Measurements from ENCODE around the gene TPGS2.
"Not testable (repeated sequence)": the region's sequence is repeated elsewhere in the genome, so short reads cannot be mapped to it uniquely, and the experiment has no call there.

TPGS2 gene, protein sequence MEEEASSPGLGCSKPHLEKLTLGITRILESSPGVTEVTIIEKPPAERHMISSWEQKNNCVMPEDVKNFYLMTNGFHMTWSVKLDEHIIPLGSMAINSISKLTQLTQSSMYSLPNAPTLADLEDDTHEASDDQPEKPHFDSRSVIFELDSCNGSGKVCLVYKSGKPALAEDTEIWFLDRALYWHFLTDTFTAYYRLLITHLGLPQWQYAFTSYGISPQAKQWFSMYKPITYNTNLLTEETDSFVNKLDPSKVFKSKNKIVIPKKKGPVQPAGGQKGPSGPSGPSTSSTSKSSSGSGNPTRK

DNA sequence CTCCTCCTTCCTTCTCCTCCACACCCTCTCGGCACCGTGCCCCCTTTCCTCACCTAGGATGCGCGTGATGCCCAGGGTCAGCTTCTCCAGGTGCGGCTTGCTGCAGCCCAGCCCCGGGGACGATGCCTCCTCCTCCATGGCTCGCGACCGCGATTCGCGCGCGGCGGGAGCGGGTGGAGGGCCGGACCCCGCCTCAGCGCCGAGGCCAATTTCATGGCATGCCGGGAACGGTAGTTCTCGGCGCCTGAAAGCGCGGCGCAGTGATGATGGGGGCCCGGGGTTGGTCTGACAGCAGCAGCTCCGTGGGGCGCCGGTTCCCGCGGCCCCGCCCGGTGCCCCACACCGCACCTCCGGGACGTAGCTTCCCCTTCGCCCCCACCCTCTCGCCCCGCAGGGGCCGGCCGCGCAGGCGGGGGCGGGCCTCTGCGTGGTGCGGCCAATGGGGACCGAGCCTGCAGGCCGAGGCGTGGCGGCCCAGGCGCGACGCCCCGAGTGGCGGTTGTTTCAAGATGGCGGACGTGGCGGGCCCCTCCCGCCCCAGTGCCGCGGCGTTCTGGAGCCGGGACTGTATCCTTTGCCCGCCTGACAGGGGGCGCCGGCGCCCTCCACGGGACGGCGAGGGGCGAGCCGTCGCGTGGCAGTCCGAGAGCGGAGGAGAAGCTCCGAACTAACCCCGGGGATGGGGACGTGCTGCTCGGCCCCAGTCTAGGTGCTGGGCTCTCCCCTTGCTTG is at the start of gene TPGS2, which contains the start of gene KIAA1328:
TSS of gene TPGS2 (minus strand) at position 373 of the 732 bp plus-strand sequence. CDS start at position 138, 235 bp downstream.
TSS of gene KIAA1328 (plus strand) at position 498 of the 732 bp plus-strand sequence. CDS start at position 510, 12 bp downstream.
- DNase-seq = peak; percentile 92

DNA sequence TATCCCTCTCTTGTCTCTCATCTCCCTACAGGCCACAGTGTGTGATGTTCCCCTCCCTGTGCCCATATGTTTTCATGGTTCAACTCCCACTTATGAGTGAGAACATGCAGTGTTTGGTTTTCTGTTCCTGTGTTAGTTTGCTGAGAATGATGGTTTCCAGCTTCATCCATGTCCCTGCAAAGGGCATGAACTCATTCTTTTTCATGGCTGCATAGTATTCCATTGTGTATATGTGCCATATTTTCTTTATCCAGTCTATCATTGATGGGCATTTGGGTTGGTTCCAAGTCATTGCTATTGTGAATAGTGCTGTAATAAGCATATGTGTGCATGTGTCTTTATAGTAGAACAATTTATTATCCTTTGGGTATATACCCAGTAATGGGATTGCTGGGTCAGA is 45.0 kb upstream of the TPGS2 start:
- DNase-seq = not testable (repeated sequence)

DNA sequence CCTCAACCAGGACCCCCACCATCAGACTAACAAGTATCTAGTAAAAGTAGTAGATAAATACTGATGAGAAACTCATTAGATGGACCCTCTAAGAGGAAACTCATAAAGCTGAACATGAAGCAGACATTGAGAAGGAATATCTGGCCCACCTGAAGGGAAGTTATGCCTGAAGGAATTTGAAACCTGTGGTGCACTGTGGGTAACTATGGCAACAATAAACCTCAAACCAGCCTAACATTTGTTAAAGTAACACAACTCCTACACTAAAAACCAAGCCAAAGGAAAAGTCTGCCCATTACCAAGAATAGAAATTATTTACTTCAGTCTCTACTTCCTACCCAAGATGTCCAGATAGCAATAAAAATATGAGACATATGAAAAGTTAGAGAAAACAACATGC is 43.5 kb upstream of the TPGS2 start:
- no peak for DNase-seq

DNA sequence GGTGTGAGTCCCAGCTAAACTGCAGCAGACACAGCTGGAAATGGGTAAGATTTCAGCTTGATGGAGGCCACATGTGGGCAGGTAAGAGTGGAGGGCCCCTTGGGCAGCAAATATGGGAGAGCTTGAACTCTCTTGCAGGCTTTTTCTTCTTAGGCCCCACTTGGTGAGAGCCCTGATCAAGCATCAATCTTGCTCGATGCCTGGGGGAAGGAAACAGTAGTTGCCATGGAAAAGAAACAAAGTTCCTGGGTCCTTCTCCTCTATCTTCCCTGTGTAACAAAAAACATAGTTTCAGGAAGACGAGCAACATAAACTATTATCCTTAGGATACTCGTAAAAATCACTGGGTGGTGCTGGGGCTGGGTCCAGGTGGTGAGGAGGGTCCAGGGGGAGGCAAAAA is 43.0 kb upstream of the TPGS2 start:
- no peak for DNase-seq

DNA sequence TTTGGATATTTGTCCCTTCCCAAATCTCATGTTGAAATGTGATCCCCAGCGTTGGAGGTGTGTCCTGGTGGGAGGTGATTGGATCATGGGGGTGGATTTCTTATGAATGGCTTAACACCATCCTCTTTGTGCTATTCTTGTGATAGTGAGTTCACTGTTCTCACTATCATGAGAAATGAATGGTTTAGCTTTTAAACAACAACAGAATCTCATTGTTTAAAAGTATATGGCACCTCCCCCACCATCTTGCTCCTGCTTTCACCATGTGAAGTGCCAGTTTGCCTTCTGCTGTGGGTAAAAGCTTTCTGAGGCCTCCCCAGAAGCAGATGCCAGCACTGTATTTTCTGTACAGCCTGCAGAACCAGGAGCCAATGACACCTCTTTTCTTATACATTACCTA is 38.3 kb upstream of the TPGS2 start:
- no peak for DNase-seq

DNA sequence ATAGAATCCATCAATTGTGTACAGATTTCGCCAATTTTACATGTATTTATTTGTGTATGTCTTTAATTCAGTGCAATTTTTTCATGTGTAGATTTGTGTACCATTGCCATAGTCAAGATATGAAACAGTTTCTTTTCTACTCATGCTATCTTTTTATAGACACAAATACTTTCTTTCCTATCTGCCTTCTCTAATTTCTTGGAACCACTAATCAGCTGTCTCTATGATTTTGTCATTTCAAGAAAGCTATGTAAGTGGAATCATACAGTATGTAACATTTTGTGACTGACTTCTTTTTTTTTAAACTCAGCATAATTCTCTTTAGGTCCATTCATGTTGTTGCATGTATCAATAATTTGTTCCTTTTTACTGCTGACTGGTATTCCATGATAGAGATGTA is 33.4 kb upstream of the TPGS2 start:
- no peak for DNase-seq

DNA sequence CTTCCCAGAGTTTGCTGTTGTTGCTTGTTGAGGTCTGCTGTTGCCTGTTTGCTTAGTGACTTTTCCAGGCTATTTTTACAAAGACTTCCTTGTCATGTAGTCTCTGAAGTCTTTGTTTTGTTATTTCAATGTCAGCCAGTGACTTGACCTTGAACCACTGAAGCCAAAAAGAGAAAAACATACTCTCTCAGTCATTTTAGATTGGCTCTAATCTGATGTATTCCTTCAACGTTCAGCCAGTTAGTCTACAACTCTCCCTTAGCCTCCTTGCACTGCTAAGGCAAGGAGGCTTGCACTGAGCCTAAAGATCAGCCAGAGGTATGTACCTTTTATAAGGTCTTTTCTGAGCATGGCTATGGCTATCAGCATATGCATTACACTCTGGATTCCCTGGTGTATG is 28.0 kb upstream of the TPGS2 start:
- DNase-seq = no peak

DNA sequence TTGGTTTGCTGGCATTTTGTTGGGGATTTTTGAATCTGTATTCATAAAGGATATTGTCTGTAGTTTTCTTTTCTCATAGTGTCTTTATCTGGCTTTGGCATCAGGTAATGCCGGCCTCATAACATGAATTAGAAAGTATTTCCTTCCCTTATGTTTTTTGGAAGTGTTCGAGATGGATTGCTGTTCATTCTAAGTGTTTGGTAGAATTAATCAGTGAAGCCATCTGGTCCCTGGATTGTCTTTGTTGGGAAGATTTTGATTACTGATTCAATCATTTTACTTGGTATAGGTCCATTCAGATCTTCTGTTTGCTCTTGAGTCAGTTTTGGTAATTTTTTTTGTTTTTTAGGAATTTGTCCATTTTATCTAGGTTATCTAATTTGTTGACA is 22.4 kb upstream of the TPGS2 start:
- no peak for DNase-seq

DNA sequence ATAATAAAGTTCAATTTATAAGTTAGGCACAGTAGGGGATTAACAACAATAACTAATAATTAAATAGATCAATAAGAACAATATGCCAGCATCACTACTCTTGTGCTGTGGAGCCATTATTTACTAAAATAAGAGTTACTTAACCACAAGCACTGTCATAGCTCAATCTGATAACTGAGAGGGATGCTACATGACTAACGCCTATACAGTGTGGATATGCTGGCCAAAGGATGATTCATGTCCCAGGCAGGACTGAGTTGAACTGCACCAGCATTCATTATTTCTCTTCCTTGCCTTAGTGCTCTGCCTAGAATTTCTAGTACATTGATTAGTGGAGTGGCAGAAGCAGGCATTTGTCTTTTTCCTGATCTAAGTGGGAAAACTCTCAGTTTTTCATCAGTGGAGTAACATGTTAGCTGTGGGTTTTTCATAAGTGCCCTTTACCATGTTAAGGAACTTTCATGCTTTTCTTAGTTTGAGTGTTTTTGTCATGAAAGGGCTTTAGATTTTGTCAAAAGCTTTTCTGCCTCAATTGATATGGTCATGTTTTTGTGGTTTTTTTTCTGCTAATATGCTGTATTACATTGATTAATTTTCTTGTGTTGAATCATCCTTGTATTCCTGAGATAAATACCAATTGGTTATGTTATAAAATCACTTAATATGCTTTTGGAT is 21.9 kb upstream of the TPGS2 start:
- no peak for DNase-seq

DNA sequence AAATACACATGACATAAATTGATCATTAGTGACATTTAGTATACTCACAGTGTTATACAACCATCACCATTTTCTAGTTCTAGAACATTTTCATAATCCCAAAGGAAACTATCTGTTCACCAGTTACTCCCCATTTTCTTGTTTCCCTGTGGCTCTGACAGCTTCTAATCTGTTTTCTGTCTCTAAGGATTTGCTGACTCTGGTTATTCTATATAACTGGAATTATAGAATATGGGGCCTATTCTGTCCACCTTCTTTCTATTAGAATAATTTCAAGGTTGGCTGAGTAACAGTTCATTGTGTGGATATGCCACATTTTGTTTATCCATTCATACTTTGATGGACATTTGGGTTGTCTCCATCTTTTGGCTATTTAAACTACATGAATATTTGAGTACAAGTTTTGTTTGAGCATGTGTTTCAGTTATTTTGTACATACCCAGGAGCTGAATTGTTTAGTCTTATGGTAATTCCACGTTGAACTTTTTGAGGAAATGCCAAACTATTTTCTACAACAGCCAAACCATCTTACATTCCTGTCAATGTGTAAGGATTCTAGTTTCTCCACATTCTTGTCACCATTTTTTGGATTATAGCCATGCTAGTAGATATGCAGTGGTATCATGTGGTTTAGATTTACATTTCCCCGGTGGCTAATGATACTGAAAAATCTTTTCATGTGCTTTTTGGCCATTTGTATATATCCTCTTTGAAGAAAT is 20.6 kb upstream of the TPGS2 start:
- no peak for DNase-seq

DNA sequence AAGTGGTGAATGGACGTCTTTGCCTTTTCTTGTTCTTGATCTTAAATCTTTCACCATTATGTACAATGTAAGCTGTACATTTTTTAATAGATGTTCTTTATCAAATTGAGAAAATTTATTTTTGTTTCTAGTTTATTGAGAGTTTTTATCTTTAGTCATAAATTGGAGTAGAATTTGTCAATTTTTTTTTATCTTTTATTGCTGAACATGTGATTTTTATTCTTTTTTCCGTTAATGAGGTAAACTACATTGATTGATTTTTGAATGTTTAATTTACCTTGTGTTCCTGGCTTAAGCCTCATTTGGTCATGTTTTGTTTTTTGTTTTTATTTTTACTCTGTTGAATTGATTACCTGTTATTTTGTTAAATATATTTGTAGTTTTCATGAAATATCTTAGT is 19.8 kb upstream of the TPGS2 start:
- no peak for DNase-seq

DNA sequence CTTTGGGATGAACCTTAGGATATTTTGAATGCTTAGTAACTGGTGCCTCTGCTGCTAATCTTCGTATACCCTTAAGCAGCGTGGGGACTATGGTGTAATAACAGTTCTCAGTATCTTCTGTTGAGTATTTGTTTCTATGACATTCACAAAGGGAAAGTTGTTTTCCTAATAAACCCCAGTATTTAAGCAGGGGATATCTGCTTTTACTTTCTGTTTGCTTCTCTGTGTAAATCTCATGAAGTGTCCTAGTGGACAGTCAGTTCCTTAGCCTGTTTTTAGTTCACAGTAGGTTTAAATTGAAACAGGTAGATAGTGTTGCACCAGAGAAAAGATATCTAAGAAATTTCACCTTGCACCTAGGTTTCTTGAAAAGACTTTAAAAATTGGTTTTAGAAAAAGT is 15.0 kb upstream of the TPGS2 start:
- DNase-seq = no peak

DNA sequence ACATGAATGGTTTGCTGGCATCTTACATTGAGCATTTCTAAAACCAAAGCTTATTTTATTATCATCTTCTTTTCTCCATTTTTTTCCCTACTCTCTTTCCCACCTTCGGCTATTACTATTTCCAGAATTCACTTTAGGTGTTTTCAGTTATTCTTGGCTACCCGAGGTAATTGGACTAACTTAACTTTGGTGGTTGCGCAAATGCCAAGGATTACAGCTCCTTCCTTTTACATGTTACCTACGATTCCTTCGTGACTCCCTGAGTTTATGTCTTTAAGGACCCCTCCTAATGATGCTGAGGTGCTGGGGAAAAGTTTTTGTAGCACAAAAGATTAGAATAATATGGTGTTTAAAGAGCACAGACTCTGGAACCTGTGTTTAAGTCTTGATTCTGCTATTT is 14.4 kb upstream of the TPGS2 start:
- no peak for DNase-seq

DNA sequence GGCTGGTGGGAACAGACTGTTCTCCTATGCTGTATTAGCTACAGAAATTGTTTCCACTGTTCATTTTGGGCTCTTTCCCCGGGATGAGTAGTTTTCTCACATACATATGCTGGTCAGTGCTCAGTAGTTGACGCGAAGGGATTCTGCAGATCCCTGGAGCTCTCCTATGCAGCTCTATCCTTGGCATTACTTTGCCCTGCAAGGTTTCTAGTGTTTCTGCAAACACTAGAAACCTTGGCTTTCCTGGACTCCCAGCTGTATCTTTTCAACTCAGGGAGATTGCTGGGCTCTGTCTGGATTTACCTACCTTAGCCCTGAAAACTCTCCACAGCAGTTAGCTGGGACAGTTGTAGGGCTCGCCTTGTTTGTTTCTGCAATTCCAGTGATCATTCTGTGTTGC is 11.0 kb upstream of the TPGS2 start:
- DNase-seq = no peak

DNA sequence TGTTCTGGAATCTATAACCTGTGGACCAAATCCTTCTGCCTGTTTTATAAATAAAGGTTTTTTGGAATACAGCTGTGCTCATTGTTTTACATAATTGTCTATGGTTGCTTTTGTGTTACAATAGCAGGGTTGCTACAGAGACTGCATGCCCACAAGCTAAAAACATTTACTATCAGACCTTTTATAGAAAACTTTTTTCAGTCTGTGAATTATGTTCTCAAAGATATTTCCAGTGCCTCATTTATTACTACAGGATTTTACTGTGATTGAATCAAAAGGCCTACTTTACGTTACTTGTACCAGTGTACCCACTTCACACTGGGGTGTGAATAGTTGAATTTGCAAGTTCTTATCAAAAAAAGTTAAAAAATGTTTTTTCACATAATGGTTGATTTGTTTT is 7.1 kb upstream of the TPGS2 start:
- DNase-seq = no peak

DNA sequence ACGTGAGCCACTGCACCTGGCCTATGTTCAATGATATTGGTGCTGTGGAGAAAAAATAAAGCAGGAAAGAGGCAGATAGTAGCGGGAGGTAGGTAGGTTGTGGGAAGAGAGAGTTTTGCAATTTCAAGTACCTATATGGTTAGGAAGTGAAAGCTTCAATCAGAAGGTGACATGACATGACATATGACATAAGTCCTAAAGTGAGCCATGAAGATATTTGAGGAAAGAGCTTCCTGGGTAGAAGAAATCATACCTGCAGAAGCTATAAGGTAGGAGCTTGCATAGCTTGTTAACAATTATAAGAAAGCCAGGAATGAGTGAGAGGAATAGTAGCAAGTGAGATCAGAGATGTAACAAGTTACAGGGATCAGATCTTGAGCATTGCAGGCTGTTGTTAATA is 4.3 kb upstream of the TPGS2 start:
- no peak for DNase-seq

DNA sequence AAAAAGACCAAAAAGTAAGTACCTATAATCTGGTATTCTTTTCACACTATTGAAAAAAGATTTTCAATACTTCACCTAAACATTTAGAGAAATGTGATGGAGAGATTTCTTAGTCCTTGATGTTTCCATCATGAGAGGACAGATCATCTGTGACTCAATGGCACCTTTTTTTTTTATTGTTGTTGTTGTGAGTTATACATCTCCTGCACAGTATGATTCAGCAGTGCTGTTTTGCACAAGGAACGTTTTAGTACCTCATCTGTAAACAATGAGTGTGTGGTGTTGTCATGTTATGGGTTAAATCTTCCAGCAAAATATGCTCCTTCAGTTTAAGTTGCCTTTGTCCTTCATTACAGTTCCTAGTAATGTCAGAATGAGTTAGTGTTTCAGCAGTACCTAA is 2.3 kb upstream of the TPGS2 start:
- no peak for DNase-seq

DNA sequence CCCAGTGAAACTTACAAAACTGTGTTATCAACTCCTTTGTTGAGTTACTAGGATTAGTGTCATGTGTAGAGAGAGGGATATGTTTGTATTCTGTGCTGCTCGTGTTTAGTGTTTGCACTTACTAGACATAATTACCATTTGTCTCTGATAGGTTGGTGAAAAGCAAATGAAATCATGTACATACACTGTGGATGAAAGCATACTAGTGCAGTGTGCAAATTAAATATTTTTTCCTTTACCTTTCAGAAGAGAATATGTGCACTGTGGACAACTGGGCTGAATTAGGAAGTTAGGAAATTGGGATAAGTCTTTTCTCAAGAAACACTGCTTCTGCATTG is 1.3 kb upstream of the TPGS2 start:
- no peak for DNase-seq

DNA sequence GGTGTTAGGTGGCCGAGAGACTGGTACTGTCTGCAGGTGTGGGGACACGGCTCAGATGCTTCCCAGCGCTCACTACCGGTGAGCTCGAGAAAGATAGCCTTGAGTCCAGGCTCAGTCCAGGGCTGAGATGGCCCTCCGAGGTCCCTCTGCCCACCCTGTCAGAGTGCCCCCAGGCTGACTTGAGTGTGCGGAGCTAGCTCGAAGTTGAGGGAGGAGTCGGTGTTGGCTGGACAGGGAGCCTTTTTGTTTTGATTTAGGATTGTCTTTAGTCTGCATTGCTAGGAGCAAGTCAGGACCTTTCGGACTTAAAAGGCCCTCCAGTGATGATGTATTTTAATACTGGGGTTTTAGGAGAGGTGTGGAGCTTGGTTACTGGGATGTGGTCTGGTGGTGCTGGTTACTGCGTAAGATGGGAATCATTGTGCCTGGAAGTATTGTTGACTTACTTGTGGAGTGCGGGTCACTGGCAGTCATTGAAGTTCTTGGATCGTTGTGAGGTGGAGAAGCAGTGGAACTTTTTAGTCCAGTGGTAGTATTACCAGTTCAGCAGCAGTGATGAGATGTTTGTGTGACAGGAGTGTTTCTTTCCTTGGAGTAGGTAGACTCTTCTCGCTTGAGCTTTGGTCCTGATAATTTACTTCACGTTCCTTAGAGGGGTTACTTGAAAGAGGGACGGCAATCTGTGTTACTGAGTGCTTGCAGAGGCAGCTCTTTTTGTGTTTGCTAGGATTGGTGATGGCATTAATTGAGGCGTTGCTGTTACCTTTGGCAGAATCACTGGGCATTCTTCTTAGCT is 758 bp upstream of the TPGS2 start:
- no peak for DNase-seq

DNA sequence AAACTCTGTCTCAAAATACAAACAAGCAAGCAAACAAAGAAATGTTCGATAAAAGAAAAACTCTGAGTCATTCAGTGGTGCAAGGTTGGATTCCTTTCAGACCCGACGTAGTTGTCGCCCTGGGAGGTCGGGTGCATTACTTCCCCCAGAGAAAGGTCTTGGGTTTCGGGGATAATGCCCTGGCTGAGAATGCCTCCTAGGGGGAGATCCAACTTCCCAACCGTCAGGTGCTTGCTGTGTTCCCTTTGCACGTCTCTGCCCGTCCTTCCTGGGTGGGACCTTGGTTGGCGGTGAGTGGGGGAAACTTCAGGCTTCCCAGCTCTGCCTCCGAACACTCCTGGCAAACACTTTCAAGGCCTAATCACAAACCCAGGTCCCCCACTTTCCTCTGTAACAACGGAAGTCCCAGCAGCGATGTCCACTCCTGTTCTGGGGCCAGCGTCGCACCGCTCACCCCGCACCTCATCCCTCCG is 609 bp downstream of the TPGS2 start:
- DNase-seq = peak; percentile 60

DNA sequence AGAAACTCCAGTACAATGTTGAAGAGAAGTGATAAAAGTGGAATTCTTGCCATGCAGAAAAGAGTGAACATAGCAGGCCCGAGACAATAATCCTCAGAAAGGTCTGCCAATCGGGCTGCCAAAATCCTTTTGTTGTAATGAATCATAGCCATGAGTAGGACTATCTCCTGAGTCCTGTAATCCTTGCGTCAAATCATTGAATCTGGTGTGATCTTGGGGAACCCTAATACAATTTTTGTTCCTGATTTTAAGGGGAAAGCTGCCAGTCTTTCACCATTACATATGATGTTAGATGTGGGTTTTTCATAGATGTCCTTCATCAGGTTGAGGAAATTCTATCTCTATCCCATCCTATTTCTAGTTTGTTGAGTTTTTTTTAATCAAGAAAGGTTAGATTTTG is 2.2 kb downstream of the TPGS2 start:
- DNase-seq = no peak

DNA sequence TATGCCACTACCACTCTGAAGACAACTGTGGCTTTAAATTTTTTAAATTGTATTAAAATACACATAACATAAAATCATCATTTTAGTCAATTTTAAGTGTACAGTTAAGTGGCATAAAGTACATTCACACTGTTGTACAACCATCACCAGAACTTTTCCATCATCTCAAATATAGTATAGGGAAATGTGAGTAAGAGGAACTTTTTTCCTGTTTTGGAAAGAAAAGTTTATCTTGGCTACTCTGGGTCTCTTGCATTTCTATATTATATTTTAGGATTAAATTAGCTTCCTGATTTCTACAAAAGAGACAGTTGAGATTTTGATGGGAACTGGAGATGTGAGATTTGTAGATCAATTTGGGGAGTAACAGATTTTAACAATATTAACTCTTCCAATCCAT is 3.3 kb downstream of the TPGS2 start:
- DNase-seq = no peak

DNA sequence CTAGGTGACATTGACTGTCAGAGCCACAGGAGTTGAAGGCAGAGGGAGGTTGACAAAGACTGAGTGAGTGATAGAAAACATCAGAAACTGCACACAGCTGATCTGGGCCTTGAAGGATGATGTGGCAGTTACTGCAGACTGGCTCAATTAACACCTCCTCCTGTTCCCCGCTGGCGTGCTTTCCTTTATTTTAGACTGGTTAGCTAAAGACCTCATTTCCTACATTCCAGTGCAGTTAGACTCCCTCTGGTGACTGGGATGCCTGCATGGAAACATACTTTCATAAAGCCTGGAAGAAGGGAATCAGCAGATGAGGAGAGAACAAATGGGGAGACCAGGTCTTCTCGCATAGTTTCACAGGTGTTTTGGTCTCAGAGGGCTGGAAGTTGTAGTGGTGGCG is 7.1 kb downstream of the TPGS2 start:
- DNase-seq = no peak

All from right forelimb (tissue), 1 donor.